Stimulated activated CD8-positive, alpha-beta memory T cell treated with anti-CD3 and anti-CD28 coated beads, Interleukin-12 subunit alpha, Interleukin-12 subunit beta, amount 100 ng/mL, for 4 hours (primary cell): ENCODE measurements around the gene GOLPH3L.
A peak's percentile ranks its signal among the peaks of the same experiment; 100 is the strongest.
"Not testable (repeated sequence)": the region's sequence is repeated elsewhere in the genome, so short reads cannot be mapped to it uniquely, and the experiment has no call there.

ENCODE experiments used
- DNase-seq: peaks from one replicate; pipeline ENCODE4 v3.0.0-alpha.2; 2020; ENCODE audit warnings: low read depth

GOLPH3L gene

DNA sequence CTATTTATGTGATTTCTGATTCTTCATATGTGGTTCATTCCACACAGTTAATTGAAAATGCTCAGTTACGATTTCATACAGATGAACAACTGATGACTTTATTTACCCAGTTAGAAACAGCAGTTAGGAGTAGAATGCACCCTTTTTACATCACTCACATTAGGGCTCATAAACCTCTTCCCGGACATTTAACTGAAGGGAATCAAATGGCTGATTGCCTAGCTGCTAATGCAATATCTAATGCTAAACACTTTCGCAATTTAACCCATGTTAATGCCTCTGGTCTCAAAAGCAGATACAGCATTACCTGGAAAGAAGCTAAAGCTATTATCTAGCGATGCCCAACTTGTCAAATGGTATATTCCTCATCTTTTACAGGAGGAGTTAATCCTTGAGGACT, 39.9 kb downstream of the GOLPH3L start:
- not testable (repeated sequence) for DNase-seq

- not testable (repeated sequence) for DNase-seq
Measured at GRCh38 chr1:150654635-150655034, 42.3 kb downstream of the GOLPH3L start.

DNA sequence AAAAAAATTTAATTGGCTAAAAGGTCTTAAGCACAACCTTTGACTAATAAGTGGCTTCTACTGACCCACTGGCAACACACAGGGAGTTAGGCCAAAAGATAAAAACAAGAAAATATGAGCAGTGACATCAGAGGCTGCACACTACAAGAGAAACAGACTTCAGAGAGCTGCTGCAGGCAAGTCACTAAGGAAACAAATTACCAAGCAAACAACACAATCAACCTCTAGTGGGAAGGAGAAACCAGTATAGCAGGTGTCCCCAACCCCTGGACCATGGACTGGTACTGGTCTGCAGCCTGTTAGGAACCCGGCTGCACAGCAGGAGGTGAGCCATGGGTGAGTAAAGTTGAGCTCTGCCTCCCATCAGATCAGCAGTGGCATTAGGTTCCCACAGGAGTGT, 46.8 kb downstream of the GOLPH3L start:
- no peak for DNase-seq

GRCh38 chr1:150649441-150650075, 47.4 kb downstream of the GOLPH3L start:
- no peak for DNase-seq

DNA sequence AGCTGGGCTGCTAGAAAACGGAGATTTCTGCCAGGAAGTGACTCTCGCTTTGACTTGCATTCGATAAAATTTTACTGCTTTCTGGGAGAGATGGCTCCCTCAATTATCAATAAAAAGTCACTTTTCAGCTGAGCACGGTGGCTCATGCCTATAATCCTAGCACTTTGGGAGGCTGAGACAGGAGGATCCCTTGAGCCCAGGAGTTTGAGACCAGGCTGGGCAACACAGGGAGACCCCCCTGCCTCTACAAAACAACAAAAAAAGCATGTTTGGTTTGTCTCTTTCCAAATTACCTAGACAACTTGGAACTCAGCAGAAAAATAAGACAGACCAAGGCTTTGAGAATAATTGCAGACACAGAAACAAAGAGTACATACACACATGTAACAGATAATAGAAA, 54.7 kb downstream of the GOLPH3L start:
- no peak for DNase-seq

GRCh38 chr1:150641126-150641815, 55.7 kb downstream of the GOLPH3L start:
- not testable (repeated sequence) for DNase-seq

GRCh38 chr1:150638430-150638829, 58.5 kb downstream of the GOLPH3L start:
- not testable (repeated sequence) for DNase-seq

DNA sequence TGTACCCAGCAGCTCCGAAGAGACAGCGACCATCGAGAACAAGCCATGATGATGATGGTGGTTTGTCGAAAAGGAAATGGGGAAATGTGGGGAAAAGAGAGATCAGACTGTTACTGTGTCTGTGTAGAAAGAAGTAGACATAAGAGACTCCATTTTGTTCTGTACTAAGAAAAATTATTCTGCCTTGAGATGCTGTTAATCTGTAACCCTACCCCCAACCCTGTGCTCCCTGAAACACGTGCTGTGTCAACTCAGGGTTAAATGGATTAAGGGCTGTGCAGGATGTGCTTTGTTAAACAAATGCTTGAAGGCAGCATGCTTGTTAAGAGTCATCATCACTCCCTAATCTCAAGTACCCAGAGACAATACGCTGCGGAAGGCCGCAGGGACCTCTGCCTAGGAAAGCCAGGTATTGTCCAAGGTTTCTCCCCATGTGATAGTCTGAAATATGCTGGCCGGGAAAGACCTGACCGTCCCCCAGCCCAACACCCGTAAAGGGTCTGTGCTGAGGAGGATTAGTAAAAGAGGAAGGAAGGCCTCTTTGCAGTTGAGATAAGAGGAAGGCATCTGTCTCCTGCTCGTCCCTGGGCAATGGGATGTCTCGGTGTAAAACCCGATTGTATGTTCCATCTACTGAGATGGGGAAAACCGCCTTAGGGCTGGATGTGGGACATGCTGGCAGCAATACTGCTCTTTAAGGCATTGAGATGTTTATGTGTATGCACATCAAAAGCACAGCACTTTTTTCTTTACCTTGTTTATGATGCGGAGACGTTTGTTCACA, 61.9 kb downstream of the GOLPH3L start:
- not testable (repeated sequence) for DNase-seq

GRCh38 chr1:150629115-150629928, 67.6 kb downstream of the GOLPH3L start, which contains the start of gene ENSA:
ENSA (minus strand) TSS chr1:150629612; CDS start chr1:150629470, 142 bp downstream.
- peak; percentile 90 for DNase-seq

DNA sequence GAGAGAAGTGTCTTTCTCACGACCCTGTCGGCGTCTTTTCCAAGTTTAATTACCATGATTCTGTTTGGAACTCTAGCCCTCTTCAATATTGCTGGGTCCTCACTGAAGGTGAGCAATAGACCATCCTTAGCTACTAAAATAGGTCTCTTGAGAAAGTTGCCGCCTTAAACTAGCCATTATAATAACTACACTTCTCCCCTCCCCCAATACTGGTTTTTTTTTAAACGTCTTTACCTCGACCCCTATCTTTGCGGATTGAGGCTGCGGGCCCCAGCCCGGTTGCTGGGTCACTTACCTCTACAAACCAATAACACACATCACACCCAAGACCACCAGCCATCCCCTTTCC, 68.2 kb downstream of the GOLPH3L start:
- DNase-seq: no peak

DNA sequence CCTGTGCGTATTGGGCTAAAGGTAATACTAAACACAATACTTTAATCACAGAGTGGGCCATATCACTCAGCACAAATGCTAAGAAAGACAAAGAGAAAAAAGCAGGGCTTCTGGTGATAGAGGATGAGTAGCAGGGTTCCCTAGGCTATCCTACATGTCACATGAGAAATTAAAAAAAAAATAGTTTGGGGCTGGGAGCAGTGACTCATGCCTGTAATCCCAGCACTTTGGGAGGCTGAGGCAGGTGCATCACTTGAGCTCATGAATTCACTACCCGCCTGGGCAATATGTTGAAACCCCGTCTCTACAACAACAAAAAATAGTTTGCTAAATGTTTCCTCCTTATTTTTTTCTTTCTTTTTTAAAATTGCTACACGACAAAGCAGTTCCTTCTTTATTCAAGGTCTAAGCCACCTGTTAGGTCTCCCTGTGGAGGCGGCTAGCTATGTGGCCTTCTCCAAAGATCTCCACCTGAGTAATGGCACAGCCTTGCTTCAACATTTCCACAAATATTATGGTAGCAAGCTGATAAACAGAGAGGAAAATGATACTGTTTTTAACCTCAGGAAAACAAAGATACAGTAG, 69.0 kb downstream of the GOLPH3L start:
- DNase-seq: no peak

DNA sequence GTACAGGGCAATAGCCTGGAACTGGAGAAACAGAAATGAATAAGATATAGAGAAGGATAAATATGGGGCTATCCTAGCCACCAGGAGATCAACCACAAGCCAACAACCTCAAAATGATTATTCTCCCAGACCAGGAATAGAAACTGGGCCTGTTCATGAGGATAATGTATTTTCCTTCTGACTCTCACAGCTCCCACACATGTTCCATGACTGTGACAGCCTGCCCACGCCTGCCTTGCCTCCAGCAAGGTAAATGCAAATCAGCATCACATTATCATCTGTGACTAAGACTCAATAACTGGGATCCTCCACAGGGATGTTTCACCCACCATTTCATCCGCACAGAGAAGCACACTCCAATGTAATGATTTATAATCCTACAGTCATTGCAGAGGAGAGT, 70.8 kb downstream of the GOLPH3L start:
- DNase-seq: no peak

DNA sequence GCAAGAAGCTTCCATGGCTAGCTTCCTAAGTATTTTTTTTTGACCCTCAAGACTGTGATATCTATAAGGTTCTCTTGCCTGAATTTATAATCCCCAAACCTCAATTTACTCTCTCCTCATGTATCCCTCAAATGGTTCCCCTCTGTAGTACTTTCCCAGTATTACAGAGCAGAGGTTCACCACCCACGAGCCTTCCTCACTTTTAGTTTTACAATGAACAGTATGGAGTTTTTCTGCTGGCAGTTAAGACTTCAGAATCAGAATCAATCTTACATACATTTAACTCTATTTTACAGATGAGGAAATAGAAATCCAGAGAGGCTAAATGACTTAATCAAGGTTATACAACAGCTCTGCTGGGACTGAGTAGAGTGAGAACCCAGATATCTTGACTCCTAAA, 72.4 kb downstream of the GOLPH3L start:
- not testable (repeated sequence) for DNase-seq

- not testable (repeated sequence) for DNase-seq
Measured at GRCh38 chr1:150624134-150624533, 72.8 kb downstream of the GOLPH3L start.

GRCh38 chr1:150622303-150622975, 74.5 kb downstream of the GOLPH3L start:
- no peak for DNase-seq

- DNase-seq: peak; percentile 17
Measured at GRCh38 chr1:150621497-150622302, 75.3 kb downstream of the GOLPH3L start.

- DNase-seq: no peak
Measured at GRCh38 chr1:150620919-150621318, 76.0 kb downstream of the GOLPH3L start.

GRCh38 chr1:150619576-150620509, 77.1 kb downstream of the GOLPH3L start:
- no peak for DNase-seq
